Neural cell (in vitro differentiated cells): ENCODE data around the gene LRCOL1. TPM values are rescaled to one million over a fixed set of nuclear protein-coding genes. Genes with fewer than 3 reads are reported as not detected.

ENCODE experiments used
- H2AFZ ChIP-seq: fragments of 200-600, 300-800 bp; sonication (generic), shearing (Covaris generic); 2 replicates; pipeline ENCODE4 v1.6.0; 2014; ENCODE audit warnings: low read depth, mild to moderate bottlenecking, antibody characterized with exemption, low read length, moderate library complexity
- H3F3A ChIP-seq: fragments of 200-600 bp; shearing (Covaris generic); 2 replicates; pipeline ENCODE4 v1.6.1; 2016; ENCODE audit warnings: mild to moderate bottlenecking, moderate library complexity, mixed read lengths, antibody characterized with exemption, low read length; ENCODE audit not compliant: insufficient read depth, poor library complexity, severe bottlenecking
- H3K27ac ChIP-seq: fragments of 200-600, 300-800 bp; sonication (generic), shearing (Covaris generic); 2 replicates; pipeline ENCODE4 v1.5.1; 2014; ENCODE audit warnings: mild to moderate bottlenecking, low read length, moderate library complexity
- H3K27me3 ChIP-seq: fragments of 300-800, 200-600 bp; sonication (generic), shearing (Covaris generic); 2 replicates; pipeline ENCODE4 v1.6.0; 2014; ENCODE audit warnings: mild to moderate bottlenecking, low read depth, low read length, moderate library complexity; ENCODE audit not compliant: insufficient read depth
- H3K36me3 ChIP-seq: fragments of 300-800, 200-600 bp; sonication (generic), shearing (Covaris generic); 2 replicates; pipeline ENCODE4 v1.5.1; 2014; ENCODE audit warnings: mild to moderate bottlenecking, antibody characterized with exemption, low read length, moderate library complexity; ENCODE audit not compliant: insufficient read depth
- H3K4me2 ChIP-seq: fragments of 300-800, 200-600 bp; sonication (generic), shearing (Covaris generic); 2 replicates; pipeline ENCODE4 v1.6.0; 2014; ENCODE audit warnings: mild to moderate bottlenecking, low read length
- H3K4me3 ChIP-seq: fragments of 300-800, 200-600 bp; sonication (generic), shearing (Covaris generic); 2 replicates; pipeline ENCODE4 v1.5.1; 2014; ENCODE audit warnings: mild to moderate bottlenecking, low read length, moderate library complexity
- H3K79me2 ChIP-seq: fragments of 200-600 bp; shearing (Covaris generic); replicated peaks from 2 replicates; pipeline ENCODE4 v1.6.0; 2014; ENCODE audit warnings: mild to moderate bottlenecking, low read length, moderate library complexity; ENCODE audit not compliant: insufficient read depth
- H3K9ac ChIP-seq: fragments of 300-800, 200-600 bp; sonication (generic), shearing (Covaris generic); 2 replicates; pipeline ENCODE4 v1.6.1; 2016; ENCODE audit warnings: mild to moderate bottlenecking, low read length, mixed read lengths
- H3K9me2 ChIP-seq: fragments of 200-600 bp; shearing (Covaris generic); 2 replicates; pipeline ENCODE4 v1.6.1; 2016; ENCODE audit warnings: mild to moderate bottlenecking, low read length, mixed read lengths; ENCODE audit not compliant: insufficient read depth
- H3K9me3 ChIP-seq: fragments of 200-600, 300-800 bp; sonication (generic), shearing (Covaris generic); 2 replicates; pipeline ENCODE4 v1.6.1; 2016; ENCODE audit warnings: mild to moderate bottlenecking, mixed run types, low read length, moderate library complexity, mixed read lengths
- H4K20me1 ChIP-seq: fragments of 200-600 bp; shearing (Covaris generic); 2 replicates; pipeline ENCODE4 v1.6.1; 2016; ENCODE audit warnings: mild to moderate bottlenecking, mixed run types; ENCODE audit not compliant: insufficient read depth
- EP300 ChIP-seq: fragments of 450-650 bp; conservative IDR thresholded peaks from 2 replicates; pipeline ENCODE4 v1.6.1; 2014; ENCODE audit warnings: antibody characterized with exemption, mild to moderate bottlenecking, moderate library complexity; ENCODE audit not compliant: poor library complexity, severe bottlenecking
- EZH2 ChIP-seq: fragments of 200-600, 300-800 bp; shearing (Covaris generic), sonication (generic); IDR thresholded peaks from 2 replicates; pipeline ENCODE4 v1.6.1; 2014; ENCODE audit warnings: antibody characterized with exemption, low read length, borderline replicate concordance, mild to moderate bottlenecking; ENCODE audit not compliant: insufficient read depth, poor library complexity, severe bottlenecking
- MXI1 ChIP-seq: fragments of 450-650 bp; conservative IDR thresholded peaks from 2 replicates; pipeline ENCODE4 v1.6.1; 2014; ENCODE audit warnings: antibody characterized with exemption, mild to moderate bottlenecking; ENCODE audit not compliant: poor library complexity, severe bottlenecking
- POLR2AphosphoS5 ChIP-seq: IDR thresholded peaks from 2 replicates; pipeline ENCODE4 v1.6.1; 2012
- RAD21 ChIP-seq: fragments of 450-650 bp; conservative IDR thresholded peaks from 2 replicates; pipeline ENCODE4 v1.6.1; 2014; ENCODE audit warnings: antibody characterized with exemption, mild to moderate bottlenecking, moderate library complexity
- SMC3 ChIP-seq: fragments of 450-650 bp; conservative IDR thresholded peaks from 2 replicates; pipeline ENCODE4 v1.6.1; 2014; ENCODE audit warnings: antibody characterized with exemption, mild to moderate bottlenecking, moderate library complexity; ENCODE audit not compliant: poor library complexity
- TAF1 ChIP-seq: IDR thresholded peaks from 2 replicates; pipeline ENCODE4 v1.6.1; 2012; ENCODE audit warnings: low read depth
- polyA plus RNA-seq: library from polyadenylated mRNA; depleted of rRNA; stranded (reverse); fragments of >200 nt; gene quantifications from 2 replicates; pipeline ENCODE4 v1.2.3, GENCODE V29; 2014
- TF ChIP-seq, protein P1 (sequence below): IDR thresholded peaks from 2 replicates; pipeline ENCODE4 v1.6.1; 2012; ENCODE audit warnings: borderline replicate concordance
- TF ChIP-seq, protein P2 (sequence below): fragments of 450-650 bp; IDR thresholded peaks from 2 replicates; pipeline ENCODE4 v1.5.1; 2014; ENCODE audit warnings: antibody characterized with exemption, mild to moderate bottlenecking, moderate library complexity; ENCODE audit not compliant: poor library complexity, severe bottlenecking

LRCOL1 gene
- polyA plus RNA-seq, 1 donor from 2014 or later = not detected

DNA sequence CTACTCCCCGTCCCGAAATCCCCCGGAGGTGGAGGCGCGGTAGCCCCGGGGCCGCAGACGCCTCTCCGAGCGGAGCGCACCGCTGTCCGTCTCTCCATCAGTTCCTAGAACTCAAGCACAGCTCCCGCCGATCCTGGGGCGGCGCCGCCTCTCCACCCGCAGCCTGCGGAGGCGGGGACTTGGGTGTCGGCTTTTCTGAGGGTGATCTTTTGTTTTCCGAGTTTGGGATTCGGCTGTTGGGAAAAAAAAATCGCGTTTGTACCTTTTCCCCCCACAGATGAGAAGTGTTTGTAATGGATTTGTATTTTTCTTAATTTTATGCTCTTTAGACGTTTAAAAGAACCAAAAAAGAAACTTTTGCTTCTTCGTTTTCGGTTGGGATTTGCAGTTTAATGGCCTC, 26.6 kb downstream of the LRCOL1 start:
- Histone ChIP-seq H3K4me2 (no peak overlapping the region), H3K36me3 (no peaks in the 10 kb centered on the region), H3K4me3 (no peak overlapping the region)

GRCh38 chr12:132583411-132583710, 27.0 kb downstream of the LRCOL1 start:
- TF ChIP-seq SMC3 (no peak), EZH2 (no peak), EP300 (no peak), TAF1 (no peak), RAD21 (no peak), POLR2AphosphoS5 (no peak), MXI1 (no peak)
- TF ChIP-seq, protein P1, sequence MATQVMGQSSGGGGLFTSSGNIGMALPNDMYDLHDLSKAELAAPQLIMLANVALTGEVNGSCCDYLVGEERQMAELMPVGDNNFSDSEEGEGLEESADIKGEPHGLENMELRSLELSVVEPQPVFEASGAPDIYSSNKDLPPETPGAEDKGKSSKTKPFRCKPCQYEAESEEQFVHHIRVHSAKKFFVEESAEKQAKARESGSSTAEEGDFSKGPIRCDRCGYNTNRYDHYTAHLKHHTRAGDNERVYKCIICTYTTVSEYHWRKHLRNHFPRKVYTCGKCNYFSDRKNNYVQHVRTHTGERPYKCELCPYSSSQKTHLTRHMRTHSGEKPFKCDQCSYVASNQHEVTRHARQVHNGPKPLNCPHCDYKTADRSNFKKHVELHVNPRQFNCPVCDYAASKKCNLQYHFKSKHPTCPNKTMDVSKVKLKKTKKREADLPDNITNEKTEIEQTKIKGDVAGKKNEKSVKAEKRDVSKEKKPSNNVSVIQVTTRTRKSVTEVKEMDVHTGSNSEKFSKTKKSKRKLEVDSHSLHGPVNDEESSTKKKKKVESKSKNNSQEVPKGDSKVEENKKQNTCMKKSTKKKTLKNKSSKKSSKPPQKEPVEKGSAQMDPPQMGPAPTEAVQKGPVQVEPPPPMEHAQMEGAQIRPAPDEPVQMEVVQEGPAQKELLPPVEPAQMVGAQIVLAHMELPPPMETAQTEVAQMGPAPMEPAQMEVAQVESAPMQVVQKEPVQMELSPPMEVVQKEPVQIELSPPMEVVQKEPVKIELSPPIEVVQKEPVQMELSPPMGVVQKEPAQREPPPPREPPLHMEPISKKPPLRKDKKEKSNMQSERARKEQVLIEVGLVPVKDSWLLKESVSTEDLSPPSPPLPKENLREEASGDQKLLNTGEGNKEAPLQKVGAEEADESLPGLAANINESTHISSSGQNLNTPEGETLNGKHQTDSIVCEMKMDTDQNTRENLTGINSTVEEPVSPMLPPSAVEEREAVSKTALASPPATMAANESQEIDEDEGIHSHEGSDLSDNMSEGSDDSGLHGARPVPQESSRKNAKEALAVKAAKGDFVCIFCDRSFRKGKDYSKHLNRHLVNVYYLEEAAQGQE = no peak
- TF ChIP-seq, protein P2, sequence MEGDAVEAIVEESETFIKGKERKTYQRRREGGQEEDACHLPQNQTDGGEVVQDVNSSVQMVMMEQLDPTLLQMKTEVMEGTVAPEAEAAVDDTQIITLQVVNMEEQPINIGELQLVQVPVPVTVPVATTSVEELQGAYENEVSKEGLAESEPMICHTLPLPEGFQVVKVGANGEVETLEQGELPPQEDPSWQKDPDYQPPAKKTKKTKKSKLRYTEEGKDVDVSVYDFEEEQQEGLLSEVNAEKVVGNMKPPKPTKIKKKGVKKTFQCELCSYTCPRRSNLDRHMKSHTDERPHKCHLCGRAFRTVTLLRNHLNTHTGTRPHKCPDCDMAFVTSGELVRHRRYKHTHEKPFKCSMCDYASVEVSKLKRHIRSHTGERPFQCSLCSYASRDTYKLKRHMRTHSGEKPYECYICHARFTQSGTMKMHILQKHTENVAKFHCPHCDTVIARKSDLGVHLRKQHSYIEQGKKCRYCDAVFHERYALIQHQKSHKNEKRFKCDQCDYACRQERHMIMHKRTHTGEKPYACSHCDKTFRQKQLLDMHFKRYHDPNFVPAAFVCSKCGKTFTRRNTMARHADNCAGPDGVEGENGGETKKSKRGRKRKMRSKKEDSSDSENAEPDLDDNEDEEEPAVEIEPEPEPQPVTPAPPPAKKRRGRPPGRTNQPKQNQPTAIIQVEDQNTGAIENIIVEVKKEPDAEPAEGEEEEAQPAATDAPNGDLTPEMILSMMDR = no peak
- Histone ChIP-seq H2AFZ (no peak overlapping the region), H3K9me3 (no peaks in the 10 kb centered on the region), H3K9me2 (no peaks in the 10 kb centered on the region), H3K79me2 (no peaks in the 10 kb centered on the region), H3K27me3 (no peaks in the 10 kb centered on the region), H3K4me3 (no peak overlapping the region), H3K4me2 (no peak overlapping the region), H3K9ac (no peak overlapping the region), H4K20me1 (no peaks in the 10 kb centered on the region), H3F3A (no peaks in the 10 kb centered on the region), H3K36me3 (no peaks in the 10 kb centered on the region), H3K27ac (no peak overlapping the region)

More for the DNA sequence above, 26.6 kb downstream of the LRCOL1 start:
- no peak overlapping the region for H3K9ac ChIP-seq
- no peak overlapping the region for H2AFZ ChIP-seq
- H3K27me3 ChIP-seq = no peaks in the 10 kb centered on the region
- TF ChIP-seq MXI1 (no peak), SMC3 (no peak), TAF1 (no peak), EZH2 (no peak)
- TF ChIP-seq, protein P1 = no peak
- H3K27ac ChIP-seq = no peak overlapping the region
- no peaks in the 10 kb centered on the region for H4K20me1 ChIP-seq
- H3F3A ChIP-seq = no peaks in the 10 kb centered on the region
- no peaks in the 10 kb centered on the region for H3K9me2 ChIP-seq
- no peaks in the 10 kb centered on the region for H3K79me2 ChIP-seq
- peaks cover under 1% of the 10 kb centered on the region for H3K9me3 ChIP-seq
